Mammary epithelial cell (primary cell): Measurements from ENCODE around the gene PRRC2C.

Experiments
- CTCF ChIP-seq, 2 donors: IDR thresholded peaks in 1 of 2; conservative IDR thresholded peaks in 1 of 2; 2 replicates each; pipeline ENCODE4 v1.5.1; 2011 to 2012; ENCODE audit warnings: inconsistent platforms in 2 of 2, low read length in 2 of 2, mild to moderate bottlenecking in 2 of 2, control low read depth in 1 of 2, low read depth in 1 of 2; ENCODE audit not compliant: insufficient read depth in 1 of 2; ENCODE audit errors: extremely low read depth in 1 of 2
- EZH2 ChIP-seq: IDR thresholded peaks from 2 replicates; pipeline ENCODE4 v1.6.1; 2012; ENCODE audit warnings: low read length, inconsistent platforms, borderline replicate concordance

- TF ChIP-seq CTCF (conservative IDR thresholded peaks at IDR 0.05 in 1 of 2, IDR thresholded peaks at IDR 0.05 in 1 of 2; ENCODE audit: extremely low read depth in 1 of 2, insufficient read depth in 1 of 2, low read depth in 1 of 2, low read length in 2 of 2) (no peak), EZH2 (no peak)
Measured at GRCh38 chr1:171642197-171642596, 156.9 kb downstream of the PRRC2C start.
